Measurements from ENCODE around the gene ARL16.

The ARL16 gene

DNA sequence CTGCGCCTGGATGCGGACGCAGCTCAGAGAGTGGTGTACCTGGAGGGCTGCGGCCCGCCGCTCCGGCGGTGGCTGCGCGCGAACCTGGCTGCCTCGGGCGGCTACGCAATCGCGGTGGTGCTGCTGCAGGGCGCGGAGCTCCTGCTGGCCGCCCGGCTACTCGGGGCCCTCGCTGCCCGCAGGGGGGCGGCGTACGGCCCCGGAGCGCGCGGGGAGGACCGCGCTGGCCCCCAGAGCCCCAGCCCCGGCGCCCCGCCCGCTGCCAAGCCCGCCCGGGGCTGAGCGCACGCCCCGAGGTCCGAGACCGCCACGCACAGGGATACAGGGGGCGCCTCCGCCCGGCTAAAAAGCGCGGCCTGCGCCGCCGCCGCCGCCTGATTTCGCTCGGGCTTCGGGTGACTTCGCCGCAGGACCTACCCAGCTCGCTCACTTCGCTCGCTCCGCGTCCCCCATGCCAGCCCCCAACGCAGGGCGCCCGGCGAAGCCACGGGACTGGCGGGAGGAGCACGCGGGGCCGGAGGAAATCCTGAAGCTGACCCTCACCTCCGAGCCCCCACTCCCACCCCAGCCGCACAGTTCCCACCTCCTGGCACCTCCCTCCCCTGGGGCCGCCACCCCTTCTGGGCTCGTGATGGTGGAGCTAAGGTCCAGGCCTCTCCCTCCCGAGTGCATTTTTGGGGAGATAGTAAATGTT lies 35.4 kb downstream of the ARL16 start:
- TF ChIP-seq TAF1 (IDR thresholded peaks at IDR 0.05; ENCODE audit: borderline replicate concordance, insufficient read depth, low read length) (no peak), SIN3A (IDR thresholded peaks at IDR 0.05; ENCODE audit: borderline replicate concordance, insufficient read depth, low read length) (no peak), FOXP2 (optimal IDR thresholded peaks at IDR 0.05; ENCODE audit: borderline replicate concordance, extremely low read depth, extremely low read length, insufficient read depth) (no peak), POLR2AphosphoS5 (IDR thresholded peaks at IDR 0.05; ENCODE audit: low read depth, low read length) (no peak)

DNA sequence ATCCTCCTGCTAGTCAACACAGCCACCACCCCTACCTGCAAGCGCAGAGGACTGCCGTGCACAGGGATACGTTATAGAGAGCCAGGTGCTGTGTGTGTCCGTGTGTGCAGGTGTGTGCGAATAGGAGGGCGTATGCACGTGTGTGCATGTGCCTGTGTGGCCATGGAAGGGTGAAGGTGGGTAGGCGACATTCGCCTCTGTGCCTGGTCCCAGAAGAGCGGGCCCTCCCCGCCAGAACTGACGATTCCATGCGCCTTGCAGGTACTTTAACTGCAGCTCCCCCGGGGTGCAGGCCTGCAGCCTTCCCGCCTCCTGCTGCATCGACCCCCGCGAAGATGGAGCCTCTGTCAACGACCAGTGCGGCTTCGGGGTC lies 36.0 kb downstream of the ARL16 start:
- TF ChIP-seq, protein P1, sequence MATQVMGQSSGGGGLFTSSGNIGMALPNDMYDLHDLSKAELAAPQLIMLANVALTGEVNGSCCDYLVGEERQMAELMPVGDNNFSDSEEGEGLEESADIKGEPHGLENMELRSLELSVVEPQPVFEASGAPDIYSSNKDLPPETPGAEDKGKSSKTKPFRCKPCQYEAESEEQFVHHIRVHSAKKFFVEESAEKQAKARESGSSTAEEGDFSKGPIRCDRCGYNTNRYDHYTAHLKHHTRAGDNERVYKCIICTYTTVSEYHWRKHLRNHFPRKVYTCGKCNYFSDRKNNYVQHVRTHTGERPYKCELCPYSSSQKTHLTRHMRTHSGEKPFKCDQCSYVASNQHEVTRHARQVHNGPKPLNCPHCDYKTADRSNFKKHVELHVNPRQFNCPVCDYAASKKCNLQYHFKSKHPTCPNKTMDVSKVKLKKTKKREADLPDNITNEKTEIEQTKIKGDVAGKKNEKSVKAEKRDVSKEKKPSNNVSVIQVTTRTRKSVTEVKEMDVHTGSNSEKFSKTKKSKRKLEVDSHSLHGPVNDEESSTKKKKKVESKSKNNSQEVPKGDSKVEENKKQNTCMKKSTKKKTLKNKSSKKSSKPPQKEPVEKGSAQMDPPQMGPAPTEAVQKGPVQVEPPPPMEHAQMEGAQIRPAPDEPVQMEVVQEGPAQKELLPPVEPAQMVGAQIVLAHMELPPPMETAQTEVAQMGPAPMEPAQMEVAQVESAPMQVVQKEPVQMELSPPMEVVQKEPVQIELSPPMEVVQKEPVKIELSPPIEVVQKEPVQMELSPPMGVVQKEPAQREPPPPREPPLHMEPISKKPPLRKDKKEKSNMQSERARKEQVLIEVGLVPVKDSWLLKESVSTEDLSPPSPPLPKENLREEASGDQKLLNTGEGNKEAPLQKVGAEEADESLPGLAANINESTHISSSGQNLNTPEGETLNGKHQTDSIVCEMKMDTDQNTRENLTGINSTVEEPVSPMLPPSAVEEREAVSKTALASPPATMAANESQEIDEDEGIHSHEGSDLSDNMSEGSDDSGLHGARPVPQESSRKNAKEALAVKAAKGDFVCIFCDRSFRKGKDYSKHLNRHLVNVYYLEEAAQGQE (IDR thresholded peaks at IDR 0.05; ENCODE audit: insufficient read depth in 1 of 2, low read depth in 2 of 2, low read length in 2 of 2), result no peak
- TF ChIP-seq SIN3A (IDR thresholded peaks at IDR 0.05; ENCODE audit: borderline replicate concordance, insufficient read depth, low read length) (no peak), TAF1 (IDR thresholded peaks at IDR 0.05; ENCODE audit: borderline replicate concordance, insufficient read depth, low read length) (no peak)

DNA sequence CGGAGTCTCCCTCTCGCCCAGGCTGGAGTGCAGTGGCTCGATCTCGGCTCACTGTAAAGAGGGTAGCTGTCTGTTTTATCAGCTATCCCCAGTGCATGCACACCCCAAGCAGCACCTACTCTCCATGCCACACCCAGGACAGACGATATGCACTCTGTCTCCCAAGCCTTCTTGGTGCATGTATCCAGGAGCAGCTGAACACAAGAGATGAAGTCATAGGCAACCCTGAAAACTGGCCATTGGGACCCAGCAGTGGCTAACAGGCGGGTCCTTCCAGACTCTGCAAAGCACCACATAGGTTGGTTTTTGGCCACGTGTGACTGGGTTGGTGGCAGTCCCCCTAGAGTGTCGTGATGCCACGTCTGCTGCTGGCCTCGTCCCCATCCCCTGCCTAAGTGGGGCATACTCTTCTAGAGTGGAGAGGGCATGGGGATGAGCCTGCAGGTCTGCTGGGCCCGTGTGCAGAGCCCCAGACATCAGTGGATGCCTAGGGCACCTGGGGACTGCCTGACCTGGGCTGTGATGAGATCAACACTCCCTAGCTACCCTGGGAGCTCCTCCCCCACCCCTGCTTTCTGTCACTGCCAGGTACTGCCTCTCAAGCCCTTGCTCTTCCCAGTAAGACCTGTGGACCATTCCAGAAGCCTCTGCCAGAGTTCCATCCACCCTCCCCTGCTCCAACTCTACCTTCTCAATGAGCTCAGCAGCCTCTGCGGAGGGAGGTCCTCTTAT lies 36.6 kb downstream of the ARL16 start:
- no peak for TF ChIP-seq SIN3A (IDR thresholded peaks at IDR 0.05; ENCODE audit: borderline replicate concordance, insufficient read depth, low read length)
- no peak for TF ChIP-seq TAF1 (IDR thresholded peaks at IDR 0.05; ENCODE audit: borderline replicate concordance, insufficient read depth, low read length)
- TF ChIP-seq FOXP2 (optimal IDR thresholded peaks at IDR 0.05; ENCODE audit: borderline replicate concordance, extremely low read depth, extremely low read length, insufficient read depth), result no peak
- TF ChIP-seq, protein P1 (IDR thresholded peaks at IDR 0.05; ENCODE audit: insufficient read depth in 1 of 2, low read depth in 2 of 2, low read length in 2 of 2), result no peak
- TF ChIP-seq POLR2AphosphoS5 (IDR thresholded peaks at IDR 0.05; ENCODE audit: low read depth, low read length), result no peak

DNA sequence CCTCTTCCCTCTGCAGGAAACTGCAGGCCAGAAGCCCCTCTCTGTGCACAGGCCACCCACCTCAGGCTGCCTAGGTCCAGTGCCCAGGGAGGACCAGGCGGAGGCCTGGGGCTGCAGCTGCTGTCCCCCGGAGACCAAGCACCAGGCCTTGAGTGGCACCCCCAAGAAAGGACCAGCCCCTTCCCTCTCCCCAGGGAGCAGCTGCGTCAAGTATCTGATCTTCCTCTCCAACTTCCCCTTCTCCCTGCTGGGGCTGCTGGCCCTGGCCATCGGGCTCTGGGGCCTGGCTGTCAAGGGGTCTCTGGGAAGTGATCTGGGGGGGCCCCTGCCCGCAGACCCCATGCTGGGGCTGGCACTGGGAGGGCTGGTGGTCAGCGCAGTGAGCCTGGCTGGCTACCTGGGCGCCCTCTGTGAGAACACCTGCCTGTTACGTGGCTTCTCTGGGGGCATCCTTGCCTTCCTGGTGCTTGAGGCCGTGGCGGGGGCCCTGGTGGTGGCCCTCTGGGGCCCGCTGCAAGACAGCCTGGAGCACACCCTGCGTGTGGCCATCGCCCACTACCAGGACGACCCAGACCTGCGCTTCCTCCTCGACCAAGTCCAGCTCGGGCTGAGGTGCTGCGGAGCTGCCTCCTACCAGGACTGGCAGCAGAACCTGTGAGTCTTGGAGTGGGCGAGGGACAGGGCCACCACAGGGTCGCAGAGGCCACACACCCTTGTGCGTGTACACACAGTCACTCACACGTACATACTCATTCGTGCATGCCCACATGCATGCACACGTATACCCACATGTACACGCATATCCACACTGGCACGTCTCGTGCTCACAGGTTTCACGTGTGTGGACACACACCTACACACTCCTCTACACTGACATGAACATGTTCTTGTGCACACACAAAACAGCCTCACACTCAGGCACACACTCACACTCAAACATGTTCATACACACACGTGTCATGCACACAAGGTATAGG lies 38.3 kb downstream of the ARL16 start:
- no peak for TF ChIP-seq POLR2AphosphoS5 (IDR thresholded peaks at IDR 0.05; ENCODE audit: low read depth, low read length)
- TF ChIP-seq SIN3A (IDR thresholded peaks at IDR 0.05; ENCODE audit: borderline replicate concordance, insufficient read depth, low read length), result no peak
- TF ChIP-seq, protein P1 (IDR thresholded peaks at IDR 0.05; ENCODE audit: insufficient read depth in 1 of 2, low read depth in 2 of 2, low read length in 2 of 2), result no peak
- no peak for TF ChIP-seq TAF1 (IDR thresholded peaks at IDR 0.05; ENCODE audit: borderline replicate concordance, insufficient read depth, low read length)
- no peak for TF ChIP-seq FOXP2 (optimal IDR thresholded peaks at IDR 0.05; ENCODE audit: borderline replicate concordance, extremely low read depth, extremely low read length, insufficient read depth)

DNA sequence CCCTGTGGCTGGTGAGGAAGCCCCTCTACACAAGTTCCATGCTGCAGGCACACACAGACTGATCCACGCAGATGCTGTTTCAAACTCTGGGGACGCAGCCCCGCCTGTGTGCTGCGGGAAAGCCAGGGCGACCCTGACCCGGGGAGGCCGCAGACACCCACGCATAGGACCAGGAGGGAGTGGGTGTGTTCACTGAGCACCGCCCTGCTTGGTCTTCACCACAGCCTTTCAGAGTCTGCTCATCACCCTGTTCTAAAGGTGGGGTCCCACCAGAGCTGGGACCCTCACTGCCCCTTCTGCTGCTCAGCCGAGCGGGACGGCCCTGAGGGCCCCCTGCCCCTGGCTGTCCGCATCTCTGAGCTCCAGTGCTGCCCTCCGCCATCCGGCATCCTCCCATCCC lies 39.1 kb downstream of the ARL16 start:
- TF ChIP-seq POLR2AphosphoS5 (IDR thresholded peaks at IDR 0.05; ENCODE audit: low read depth, low read length) (no peak), FOXP2 (optimal IDR thresholded peaks at IDR 0.05; ENCODE audit: borderline replicate concordance, extremely low read depth, extremely low read length, insufficient read depth) (no peak), SIN3A (IDR thresholded peaks at IDR 0.05; ENCODE audit: borderline replicate concordance, insufficient read depth, low read length) (no peak), TAF1 (IDR thresholded peaks at IDR 0.05; ENCODE audit: borderline replicate concordance, insufficient read depth, low read length) (no peak)
- TF ChIP-seq, protein P1 (IDR thresholded peaks at IDR 0.05; ENCODE audit: insufficient read depth in 1 of 2, low read depth in 2 of 2, low read length in 2 of 2), result no peak
